C4-2B (cell line): ENCODE results near the gene DNAAF3.
A peak's percentile ranks its signal among the peaks of the same experiment; 100 is the strongest.

ENCODE experiments used
- CTCF ChIP-seq: fragments of 450-650 bp; conservative IDR thresholded peaks from 2 replicates; pipeline ENCODE4 v1.5.1; 2017; ENCODE audit warnings: mild to moderate bottlenecking
- ZFX ChIP-seq: fragments of 450-650 bp; IDR thresholded peaks from 2 replicates; pipeline ENCODE4 v1.6.1; 2017

DNA sequence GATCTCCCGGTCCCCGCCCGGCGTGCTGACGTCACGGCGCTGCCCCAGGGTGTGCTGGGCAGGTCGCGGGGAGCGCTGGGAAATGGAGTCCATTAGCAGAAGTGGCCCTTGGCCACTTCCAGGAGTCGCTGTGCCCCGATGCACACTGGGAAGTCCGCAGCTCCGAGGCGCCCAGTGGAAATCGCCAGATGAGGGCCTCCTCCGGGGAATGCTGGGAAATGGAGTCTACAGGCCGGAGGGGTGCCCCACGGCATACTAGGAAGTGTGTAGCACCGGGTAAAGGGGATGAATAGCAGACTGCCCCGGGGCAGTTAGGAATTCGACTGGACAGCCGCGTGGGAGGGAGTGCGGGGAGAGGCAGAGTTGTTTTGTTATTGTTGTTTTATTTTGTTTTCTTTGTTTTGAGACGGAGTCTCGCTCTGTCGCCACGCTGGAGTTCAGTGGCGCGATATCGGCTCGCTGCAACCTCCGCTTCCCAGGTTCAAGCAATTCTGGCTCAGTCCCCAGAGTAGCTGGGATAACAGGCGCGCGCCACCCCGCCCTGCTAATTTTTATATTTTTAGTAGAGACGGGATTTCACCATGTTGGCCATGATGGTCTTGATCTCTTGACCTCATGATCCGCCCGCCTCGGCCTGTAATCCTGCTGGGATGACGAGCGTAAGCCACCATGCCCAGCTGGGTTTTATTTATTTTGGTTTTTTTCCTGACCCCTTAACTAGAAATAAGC, 48.6 kb downstream of the DNAAF3 start:
- TF ChIP-seq CTCF (no peak), ZFX (peak; percentile 25; the same call in 1 of the 2 replicates)
